ENCODE data around the gene ARL6IP4.

ARL6IP4 gene

GRCh38 chr12:122965321-122965751 lies 15.1 kb upstream of the ARL6IP4 start:
- TF ChIP-seq CTCF (IDR thresholded peaks at IDR 0.05; ENCODE audit: control insufficient read depth, insufficient read depth, low read depth, low read length, missing control alignments) = no peak
- no peak overlapping the region for H3K4me3 ChIP-seq (ENCODE audit: control insufficient read depth, low read depth, low read length)
- DNase-seq (ENCODE audit: low read depth) = no peak

- peak; percentile 29 for DNase-seq (ENCODE audit: low read depth)
These were observed 14.4 kb upstream of the ARL6IP4 start, which contains the start of gene ABCB9 for GRCh38 chr12:122965851-122966742. TSS of gene ABCB9 (minus strand) at chr12:122966463. CDS start at chr12:122960235, 6,228 bp downstream.

GRCh38 chr12:122966743-122967550 lies 13.5 kb upstream of the ARL6IP4 start:
- no peak for TF ChIP-seq CTCF (IDR thresholded peaks at IDR 0.05; ENCODE audit: control insufficient read depth, insufficient read depth, low read depth, low read length, missing control alignments)
- DNase-seq (ENCODE audit: low read depth) = no peak
- no peak overlapping the region for H3K4me3 ChIP-seq (ENCODE audit: control insufficient read depth, low read depth, low read length)

More at GRCh38 chr12:122965851-122966742, 14.4 kb upstream of the ARL6IP4 start, which contains the start of gene ABCB9:
- H3K4me3 ChIP-seq (ENCODE audit: control insufficient read depth, low read depth, low read length) = peak within 1 kb of the TSS; percentile 61
- no peak for TF ChIP-seq CTCF (IDR thresholded peaks at IDR 0.05; ENCODE audit: control insufficient read depth, insufficient read depth, low read depth, low read length, missing control alignments)

- no peak for TF ChIP-seq CTCF (IDR thresholded peaks at IDR 0.05; ENCODE audit: control insufficient read depth, insufficient read depth, low read depth, low read length, missing control alignments)
- no peak overlapping the region for H3K4me3 ChIP-seq (ENCODE audit: control insufficient read depth, low read depth, low read length)
- DNase-seq (ENCODE audit: low read depth) = no peak
These were observed 12.4 kb upstream of the ARL6IP4 start for GRCh38 chr12:122968104-122968503.

- H3K4me3 ChIP-seq (ENCODE audit: control insufficient read depth, low read depth, low read length) = no peak overlapping the region
- TF ChIP-seq CTCF (IDR thresholded peaks at IDR 0.05; ENCODE audit: control insufficient read depth, insufficient read depth, low read depth, low read length, missing control alignments) = no peak
- no peak for DNase-seq (ENCODE audit: low read depth)
These were observed 10.8 kb upstream of the ARL6IP4 start for GRCh38 chr12:122969676-122970075.

GRCh38 chr12:122974274-122974891 lies 6.1 kb upstream of the ARL6IP4 start:
- TF ChIP-seq CTCF (IDR thresholded peaks at IDR 0.05; ENCODE audit: control insufficient read depth, insufficient read depth, low read depth, low read length, missing control alignments) = no peak
- H3K4me3 ChIP-seq (ENCODE audit: control insufficient read depth, low read depth, low read length) = peak overlapping the region; percentile 90
- DNase-seq (ENCODE audit: low read depth) = peak; percentile 91
